ENCODE results near the gene LHCGR.
"Not testable (repeated sequence)": the region's sequence is repeated elsewhere in the genome, so short reads cannot be mapped to it uniquely, and the experiment has no call there.

The LHCGR gene

GRCh38 chr2:48711343-48711742 is 44.2 kb downstream of the LHCGR start:
- DNase-seq (no peak), ATAC-seq (replicated peaks) (no peak)
- Mint-ChIP-seq H3K4me1 (no peaks in the 10 kb centered on the region), H3K36me3 (no peaks in the 10 kb centered on the region), H3K27me3 (peaks cover 4 to 12% of the 10 kb centered on the region in 2 donors), H3K4me3 (no peak overlapping the region), H3K9me3 (peaks cover 0 to 3% of the 10 kb centered on the region in 2 donors), H3K27ac (no peak overlapping the region)

- DNase-seq (no peak), ATAC-seq (replicated peaks) (no peak)
- H3K27ac Mint-ChIP-seq = no peak overlapping the region
- no peaks in the 10 kb centered on the region for H3K36me3 Mint-ChIP-seq
- H3K4me1 Mint-ChIP-seq = no peaks in the 10 kb centered on the region
- H3K27me3 Mint-ChIP-seq = peaks cover 4 to 18% of the 10 kb centered on the region in 2 donors
- no peak overlapping the region for H3K4me3 Mint-ChIP-seq
- peaks cover 0 to 5% of the 10 kb centered on the region in 2 donors for H3K9me3 Mint-ChIP-seq
Observed at GRCh38 chr2:48709096-48710034, 46.2 kb downstream of the LHCGR start.

GRCh38 chr2:48707466-48707865 is 48.1 kb downstream of the LHCGR start:
- H3K27me3 Mint-ChIP-seq = peaks cover 4 to 18% of the 10 kb centered on the region in 2 donors
- DNase-seq (no peak), ATAC-seq (replicated peaks) (no peak)
- peaks cover 4 to 7% of the 10 kb centered on the region in 2 donors for H3K9me3 Mint-ChIP-seq
- H3K4me3 Mint-ChIP-seq = no peak overlapping the region
- no peaks in the 10 kb centered on the region for H3K4me1 Mint-ChIP-seq
- H3K27ac Mint-ChIP-seq = no peak overlapping the region
- no peaks in the 10 kb centered on the region for H3K36me3 Mint-ChIP-seq

- ATAC-seq (replicated peaks); H3K4me1 Mint-ChIP-seq; DNase-seq; H3K9me3 Mint-ChIP-seq; H3K4me3 Mint-ChIP-seq; H3K27ac Mint-ChIP-seq; H3K36me3 Mint-ChIP-seq: not testable (repeated sequence)
- H3K27me3 Mint-ChIP-seq = peaks cover 0 to 14% of the 10 kb centered on the region in 2 donors
Observed at GRCh38 chr2:48703621-48704020, 51.9 kb downstream of the LHCGR start.

GRCh38 chr2:48699348-48699930 is 56.1 kb downstream of the LHCGR start:
- Mint-ChIP-seq H3K36me3 (no peaks in the 10 kb centered on the region), H3K4me3 (no peak overlapping the region), H3K4me1 (no peaks in the 10 kb centered on the region), H3K27ac (no peak overlapping the region), H3K27me3 (no peaks in the 10 kb centered on the region), H3K9me3 (peaks cover 2 to 4% of the 10 kb centered on the region in 2 donors)
- DNase-seq = no peak
- ATAC-seq (replicated peaks) = no peak

- H3K36me3 Mint-ChIP-seq = no peaks in the 10 kb centered on the region
- ATAC-seq (replicated peaks) = no peak
- H3K27ac Mint-ChIP-seq = no peak overlapping the region
- DNase-seq = no peak
- H3K9me3 Mint-ChIP-seq = no peaks in the 10 kb centered on the region
- no peaks in the 10 kb centered on the region for H3K4me1 Mint-ChIP-seq
- no peak overlapping the region for H3K4me3 Mint-ChIP-seq
- H3K27me3 Mint-ChIP-seq = no peaks in the 10 kb centered on the region
Observed at GRCh38 chr2:48696881-48697280, 58.6 kb downstream of the LHCGR start.

GRCh38 chr2:48695991-48696390 is 59.5 kb downstream of the LHCGR start:
- no peaks in the 10 kb centered on the region for H3K4me1 Mint-ChIP-seq
- H3K27ac Mint-ChIP-seq = no peak overlapping the region
- ATAC-seq (replicated peaks) (no peak), DNase-seq (no peak)
- H3K9me3 Mint-ChIP-seq = no peaks in the 10 kb centered on the region
- no peak overlapping the region for H3K4me3 Mint-ChIP-seq
- no peaks in the 10 kb centered on the region for H3K36me3 Mint-ChIP-seq
- H3K27me3 Mint-ChIP-seq = no peaks in the 10 kb centered on the region

GRCh38 chr2:48694149-48694548 is 61.4 kb downstream of the LHCGR start:
- no peak overlapping the region for H3K27ac Mint-ChIP-seq
- no peaks in the 10 kb centered on the region for H3K4me1 Mint-ChIP-seq
- no peak overlapping the region for H3K4me3 Mint-ChIP-seq
- H3K27me3 Mint-ChIP-seq = no peaks in the 10 kb centered on the region
- DNase-seq = no peak
- no peak for ATAC-seq (replicated peaks)
- no peaks in the 10 kb centered on the region for H3K9me3 Mint-ChIP-seq
- H3K36me3 Mint-ChIP-seq = no peaks in the 10 kb centered on the region

- no peak overlapping the region for H3K27ac Mint-ChIP-seq
- no peak for ATAC-seq (replicated peaks)
- no peaks in the 10 kb centered on the region for H3K9me3 Mint-ChIP-seq
- H3K36me3 Mint-ChIP-seq = no peaks in the 10 kb centered on the region
- no peaks in the 10 kb centered on the region for H3K4me1 Mint-ChIP-seq
- no peak for DNase-seq
- H3K4me3 Mint-ChIP-seq = no peak overlapping the region
- H3K27me3 Mint-ChIP-seq = no peaks in the 10 kb centered on the region
Observed at GRCh38 chr2:48693645-48694044, 61.9 kb downstream of the LHCGR start.

GRCh38 chr2:48693066-48693465 is 62.5 kb downstream of the LHCGR start:
- Mint-ChIP-seq H3K9me3 (no peaks in the 10 kb centered on the region), H3K4me3 (no peak overlapping the region), H3K36me3 (no peaks in the 10 kb centered on the region), H3K27me3 (no peaks in the 10 kb centered on the region), H3K4me1 (no peaks in the 10 kb centered on the region), H3K27ac (no peak overlapping the region)
- DNase-seq (no peak), ATAC-seq (replicated peaks) (no peak)

GRCh38 chr2:48691935-48692691 is 63.4 kb downstream of the LHCGR start:
- Mint-ChIP-seq H3K27ac (no peak overlapping the region), H3K36me3 (no peaks in the 10 kb centered on the region), H3K4me3 (no peak overlapping the region), H3K9me3 (no peaks in the 10 kb centered on the region), H3K4me1 (no peaks in the 10 kb centered on the region), H3K27me3 (no peaks in the 10 kb centered on the region)
- no peak for DNase-seq
- no peak for ATAC-seq (replicated peaks)

GRCh38 chr2:48685126-48685525 is 70.4 kb downstream of the LHCGR start:
- H3K4me1 Mint-ChIP-seq = no peaks in the 10 kb centered on the region
- H3K36me3 Mint-ChIP-seq = no peaks in the 10 kb centered on the region
- DNase-seq = no peak
- peaks cover 2 to 29% of the 10 kb centered on the region in 2 donors for H3K27me3 Mint-ChIP-seq
- no peaks in the 10 kb centered on the region for H3K9me3 Mint-ChIP-seq
- no peak overlapping the region for H3K4me3 Mint-ChIP-seq
- H3K27ac Mint-ChIP-seq = no peak overlapping the region
- no peak for ATAC-seq (replicated peaks)

- Mint-ChIP-seq H3K27me3 (peaks cover 12 to 18% of the 10 kb centered on the region in 2 donors), H3K4me3 (no peak overlapping the region), H3K27ac (no peak overlapping the region), H3K4me1 (peaks cover 0 to 3% of the 10 kb centered on the region in 2 donors), H3K36me3 (no peaks in the 10 kb centered on the region), H3K9me3 (no peaks in the 10 kb centered on the region)
- ATAC-seq (replicated peaks) (no peak), DNase-seq (no peak)
Observed at GRCh38 chr2:48677450-48677849, 78.1 kb downstream of the LHCGR start.

GRCh38 chr2:48674933-48675332 is 80.6 kb downstream of the LHCGR start:
- Mint-ChIP-seq H3K9me3 (no peaks in the 10 kb centered on the region), H3K27me3 (peaks cover 10 to 14% of the 10 kb centered on the region in 2 donors), H3K27ac (no peak overlapping the region), H3K4me3 (no peak overlapping the region), H3K36me3 (no peaks in the 10 kb centered on the region), H3K4me1 (peaks cover 0 to 3% of the 10 kb centered on the region in 2 donors)
- DNase-seq (no peak), ATAC-seq (replicated peaks) (no peak)
